H1 (cell line): ENCODE measurements around the gene KIF23.

Source experiments
- EGR1 ChIP-seq: IDR thresholded peaks from 2 replicates; pipeline ENCODE4 v1.6.1; 2011; ENCODE audit warnings: low read depth, low read length, borderline replicate concordance
- HDAC2 ChIP-seq, 2 experiments: fragments of 300-600 bp in 1 of 2; sonication (generic) in 1 of 2; IDR thresholded peaks; 2 replicates each; pipeline ENCODE4 v1.6.1; 2011 to 2012; ENCODE audit warnings: low read depth in 2 of 2, low read length in 2 of 2, mild to moderate bottlenecking in 2 of 2, moderate library complexity in 2 of 2, borderline replicate concordance in 1 of 2, inconsistent platforms in 1 of 2
- POLR2AphosphoS5 ChIP-seq: IDR thresholded peaks from 2 replicates; pipeline ENCODE4 v1.6.1; 2011; ENCODE audit warnings: low read depth, low read length
- RAD21 ChIP-seq, 2 experiments: IDR thresholded peaks in 1 of 2; conservative IDR thresholded peaks in 1 of 2; 2 replicates each; pipeline ENCODE4 v1.6.1; 2011; ENCODE audit warnings: low read depth in 2 of 2, low read length in 2 of 2, improper control_type of control experiment in 1 of 2, inconsistent platforms in 1 of 2, mild to moderate bottlenecking in 1 of 2, moderate library complexity in 1 of 2
- RFX5 ChIP-seq: IDR thresholded peaks from 2 replicates; pipeline ENCODE4 v1.6.1; 2011; ENCODE audit warnings: low read depth, low read length, improper control_type of control experiment, borderline replicate concordance
- RNF2 ChIP-seq: fragments of 200-900, 300-1000 bp; sonication (generic); IDR thresholded peaks from 2 replicates; pipeline ENCODE4 v1.7.1; 2016; ENCODE audit warnings: borderline replicate concordance, low read depth, mild to moderate bottlenecking, antibody characterized with exemption, low read length; ENCODE audit not compliant: poor library complexity, severe bottlenecking; ENCODE audit errors: missing control alignments
- ZNF274 ChIP-seq: IDR thresholded peaks from 2 replicates; pipeline ENCODE4 v1.7.0; 2012; ENCODE audit warnings: low read length, borderline replicate concordance; ENCODE audit errors: extremely low read depth
- TF ChIP-seq, protein P1 (sequence below), 3 experiments: IDR thresholded peaks; 1 replicate in 2 of 3; 2 replicates in 1 of 3; pipeline versions ENCODE4 v1.5.1 to v1.6.1; 2011; ENCODE audit warnings: low read length in 3 of 3, mild to moderate bottlenecking in 3 of 3, inconsistent platforms in 2 of 3, low read depth in 1 of 3, moderate library complexity in 1 of 3; ENCODE audit not compliant: insufficient read depth in 1 of 3; ENCODE audit errors: control extremely low read depth in 1 of 3
- TF ChIP-seq, protein P2 (sequence below): IDR thresholded peaks from 2 replicates; pipeline ENCODE4 v1.6.1; 2012; ENCODE audit warnings: inconsistent platforms

DNA sequence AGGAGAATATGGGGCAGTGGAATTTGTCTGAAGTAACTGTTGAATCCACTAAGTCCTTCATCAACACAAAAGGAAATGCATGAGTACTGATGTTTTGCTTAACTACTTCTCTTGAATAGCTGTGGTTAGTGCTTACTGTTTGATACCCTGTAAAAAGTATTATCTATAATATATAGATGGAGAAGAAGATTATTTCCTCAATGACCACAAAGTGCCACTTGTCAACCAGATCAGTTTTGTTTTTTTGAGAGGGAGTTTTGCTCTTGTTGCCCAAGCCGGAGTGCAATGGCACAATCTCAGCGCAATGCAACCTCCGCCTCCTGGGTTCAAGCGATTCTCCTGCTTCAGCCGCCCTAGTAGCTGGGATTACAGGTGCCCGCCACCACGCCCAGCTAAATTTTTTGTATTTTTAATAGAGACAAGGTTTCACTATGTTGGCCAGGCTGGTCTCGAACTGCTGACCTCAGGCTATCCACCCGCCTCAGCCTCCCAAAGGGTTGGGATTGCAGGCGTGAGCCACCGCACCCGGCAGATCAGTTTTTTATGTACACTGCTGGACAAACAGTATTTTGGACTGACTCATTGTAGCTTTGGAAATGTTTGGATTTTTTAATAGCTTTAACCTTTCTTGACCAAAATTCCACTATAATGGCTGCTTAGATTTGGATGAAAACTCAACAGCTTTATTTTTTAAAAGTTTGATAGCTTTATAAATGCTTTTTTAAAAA lies 37.0 kb downstream of the KIF23 start:
- TF ChIP-seq, protein P1, sequence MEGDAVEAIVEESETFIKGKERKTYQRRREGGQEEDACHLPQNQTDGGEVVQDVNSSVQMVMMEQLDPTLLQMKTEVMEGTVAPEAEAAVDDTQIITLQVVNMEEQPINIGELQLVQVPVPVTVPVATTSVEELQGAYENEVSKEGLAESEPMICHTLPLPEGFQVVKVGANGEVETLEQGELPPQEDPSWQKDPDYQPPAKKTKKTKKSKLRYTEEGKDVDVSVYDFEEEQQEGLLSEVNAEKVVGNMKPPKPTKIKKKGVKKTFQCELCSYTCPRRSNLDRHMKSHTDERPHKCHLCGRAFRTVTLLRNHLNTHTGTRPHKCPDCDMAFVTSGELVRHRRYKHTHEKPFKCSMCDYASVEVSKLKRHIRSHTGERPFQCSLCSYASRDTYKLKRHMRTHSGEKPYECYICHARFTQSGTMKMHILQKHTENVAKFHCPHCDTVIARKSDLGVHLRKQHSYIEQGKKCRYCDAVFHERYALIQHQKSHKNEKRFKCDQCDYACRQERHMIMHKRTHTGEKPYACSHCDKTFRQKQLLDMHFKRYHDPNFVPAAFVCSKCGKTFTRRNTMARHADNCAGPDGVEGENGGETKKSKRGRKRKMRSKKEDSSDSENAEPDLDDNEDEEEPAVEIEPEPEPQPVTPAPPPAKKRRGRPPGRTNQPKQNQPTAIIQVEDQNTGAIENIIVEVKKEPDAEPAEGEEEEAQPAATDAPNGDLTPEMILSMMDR (IDR thresholded peaks at IDR 0.05; ENCODE audit: control extremely low read depth in 1 of 3, insufficient read depth in 1 of 3, low read depth in 1 of 3, low read length in 3 of 3), result no peak
- TF ChIP-seq RNF2, result no peak
- no peak for TF ChIP-seq POLR2AphosphoS5
- TF ChIP-seq, protein P2, sequence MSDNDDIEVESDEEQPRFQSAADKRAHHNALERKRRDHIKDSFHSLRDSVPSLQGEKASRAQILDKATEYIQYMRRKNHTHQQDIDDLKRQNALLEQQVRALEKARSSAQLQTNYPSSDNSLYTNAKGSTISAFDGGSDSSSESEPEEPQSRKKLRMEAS, result no peak
- no peak for TF ChIP-seq EGR1
- TF ChIP-seq HDAC2 (IDR thresholded peaks at IDR 0.05; ENCODE audit: borderline replicate concordance in 1 of 2, low read depth in 2 of 2, low read length in 2 of 2), result no peak
- no peak for TF ChIP-seq RAD21 (IDR thresholded peaks at IDR 0.05 in 1 of 2, conservative IDR thresholded peaks at IDR 0.05 in 1 of 2; ENCODE audit: low read depth in 2 of 2, low read length in 2 of 2)
- TF ChIP-seq ZNF274, result no peak
- TF ChIP-seq RFX5, result no peak
